MG63 (cell line): Measurements from ENCODE around the gene PALM3. TPM values are rescaled to one million over a fixed set of nuclear protein-coding genes. Genes with fewer than 3 reads are reported as not detected.

Source experiments
- DNase-seq: peaks from one replicate; pipeline ENCODE4 v3.0.0-alpha.2; 2020
- H3K27me3 ChIP-seq: fragments of 250-450 bp; sonication (Bioruptor Pico); 2 replicates; pipeline ENCODE4 v1.5.1; 2020; ENCODE audit warnings: mild to moderate bottlenecking, moderate library complexity
- H3K36me3 ChIP-seq: fragments of 250-450 bp; sonication (Bioruptor Pico); 2 replicates; pipeline ENCODE4 v1.5.1; 2020; ENCODE audit warnings: mild to moderate bottlenecking, moderate library complexity
- H3K4me3 ChIP-seq: fragments of 250-450 bp; sonication (Bioruptor Pico); 2 replicates; pipeline ENCODE4 v1.5.1; 2020; ENCODE audit warnings: mild to moderate bottlenecking, moderate library complexity
- H3K9me3 ChIP-seq: fragments of 250-450 bp; sonication (Bioruptor Pico); 2 replicates; pipeline ENCODE4 v1.5.1; 2020; ENCODE audit warnings: mild to moderate bottlenecking, moderate library complexity
- total RNA-seq: library from RNA; depleted of rRNA; stranded (reverse); fragments of >200 nt; shearing (Covaris generic); gene quantifications from 2 replicates; pipeline ENCODE4 v1.2.3, GENCODE V29; 2014; ENCODE audit warnings: low replicate concordance; rRNA removed

The PALM3 gene
- not detected in 2 replicates for total RNA-seq

- Histone ChIP-seq H3K9me3 (no peaks in the 10 kb centered on the region), H3K4me3 (no peak within 1 kb of the TSS), H3K27me3 (peaks cover 17% of the 10 kb centered on the region), H3K36me3 (no peaks in the 10 kb centered on the region)
- DNase-seq = no peak
These were observed at the start of gene PALM3 for GRCh38 chr19:14061751-14062557. TSS of gene PALM3 (minus strand) at chr19:14062076. CDS start at chr19:14061980, 96 bp downstream.

GRCh38 chr19:14111486-14111885, 49.6 kb upstream of the PALM3 start:
- H3K4me3 ChIP-seq = no peak overlapping the region
- H3K27me3 ChIP-seq = no peaks in the 10 kb centered on the region
- no peaks in the 10 kb centered on the region for H3K9me3 ChIP-seq
- peaks cover 16% of the 10 kb centered on the region for H3K36me3 ChIP-seq
- no peak for DNase-seq

GRCh38 chr19:14110650-14111049, 48.8 kb upstream of the PALM3 start:
- Histone ChIP-seq H3K27me3 (no peaks in the 10 kb centered on the region), H3K9me3 (no peaks in the 10 kb centered on the region), H3K4me3 (no peak overlapping the region), H3K36me3 (peaks cover 22% of the 10 kb centered on the region)
- DNase-seq = no peak

- Histone ChIP-seq H3K9me3 (no peaks in the 10 kb centered on the region), H3K27me3 (no peaks in the 10 kb centered on the region), H3K36me3 (peaks cover 32% of the 10 kb centered on the region), H3K4me3 (no peak overlapping the region)
- DNase-seq = peak; percentile 58
These were observed 45.9 kb upstream of the PALM3 start for GRCh38 chr19:14107581-14108461.

- Histone ChIP-seq H3K4me3 (no peak overlapping the region), H3K9me3 (no peaks in the 10 kb centered on the region), H3K27me3 (no peaks in the 10 kb centered on the region), H3K36me3 (peaks cover 40% of the 10 kb centered on the region)
- DNase-seq = no peak
These were observed 45.0 kb upstream of the PALM3 start for GRCh38 chr19:14106840-14107239.

- Histone ChIP-seq H3K9me3 (no peaks in the 10 kb centered on the region), H3K4me3 (no peak overlapping the region), H3K36me3 (peaks cover 52% of the 10 kb centered on the region), H3K27me3 (no peaks in the 10 kb centered on the region)
- no peak for DNase-seq
These were observed 43.8 kb upstream of the PALM3 start for GRCh38 chr19:14105680-14106079.

GRCh38 chr19:14103310-14103709, 41.4 kb upstream of the PALM3 start:
- H3K4me3 ChIP-seq = no peak overlapping the region
- no peaks in the 10 kb centered on the region for H3K9me3 ChIP-seq
- peaks cover 55% of the 10 kb centered on the region for H3K36me3 ChIP-seq
- no peak for DNase-seq
- H3K27me3 ChIP-seq = no peaks in the 10 kb centered on the region

- Histone ChIP-seq H3K9me3 (no peaks in the 10 kb centered on the region), H3K27me3 (no peaks in the 10 kb centered on the region), H3K4me3 (no peak overlapping the region), H3K36me3 (peaks cover 50% of the 10 kb centered on the region)
- DNase-seq = no peak
These were observed 40.9 kb upstream of the PALM3 start for GRCh38 chr19:14102756-14103155.

GRCh38 chr19:14102102-14102696, 40.3 kb upstream of the PALM3 start:
- H3K27me3 ChIP-seq = no peaks in the 10 kb centered on the region
- no peak overlapping the region for H3K4me3 ChIP-seq
- no peak for DNase-seq
- peaks cover 46% of the 10 kb centered on the region for H3K36me3 ChIP-seq
- no peaks in the 10 kb centered on the region for H3K9me3 ChIP-seq

- H3K36me3 ChIP-seq = peaks cover 47% of the 10 kb centered on the region
- H3K27me3 ChIP-seq = no peaks in the 10 kb centered on the region
- no peak for DNase-seq
- no peaks in the 10 kb centered on the region for H3K9me3 ChIP-seq
- H3K4me3 ChIP-seq = no peak overlapping the region
These were observed 39.2 kb upstream of the PALM3 start for GRCh38 chr19:14101003-14101545.

GRCh38 chr19:14097532-14098151, 35.8 kb upstream of the PALM3 start:
- Histone ChIP-seq H3K4me3 (no peak overlapping the region), H3K27me3 (no peaks in the 10 kb centered on the region), H3K9me3 (peaks cover 9% of the 10 kb centered on the region), H3K36me3 (peaks cover 38% of the 10 kb centered on the region)
- no peak for DNase-seq

GRCh38 chr19:14096272-14096992, 34.6 kb upstream of the PALM3 start:
- H3K27me3 ChIP-seq = no peaks in the 10 kb centered on the region
- H3K36me3 ChIP-seq = peaks cover 28% of the 10 kb centered on the region
- H3K9me3 ChIP-seq = peaks cover 9% of the 10 kb centered on the region
- DNase-seq = no peak
- H3K4me3 ChIP-seq = no peak overlapping the region

- H3K4me3 ChIP-seq = no peak overlapping the region
- no peaks in the 10 kb centered on the region for H3K27me3 ChIP-seq
- H3K9me3 ChIP-seq = peaks cover 9% of the 10 kb centered on the region
- H3K36me3 ChIP-seq = peaks cover 16% of the 10 kb centered on the region
- no peak for DNase-seq
These were observed 33.0 kb upstream of the PALM3 start for GRCh38 chr19:14094854-14095253.

- Histone ChIP-seq H3K27me3 (no peaks in the 10 kb centered on the region), H3K9me3 (peaks cover 9% of the 10 kb centered on the region), H3K36me3 (peaks cover 27% of the 10 kb centered on the region), H3K4me3 (no peak overlapping the region)
- DNase-seq = no peak
These were observed 31.4 kb upstream of the PALM3 start for GRCh38 chr19:14093117-14093823.

GRCh38 chr19:14091813-14092462, 30.1 kb upstream of the PALM3 start:
- H3K27me3 ChIP-seq = no peaks in the 10 kb centered on the region
- peak overlapping the region; percentile 78 for H3K4me3 ChIP-seq
- no peak for DNase-seq
- H3K36me3 ChIP-seq = peaks cover 31% of the 10 kb centered on the region
- H3K9me3 ChIP-seq = peaks cover 9% of the 10 kb centered on the region
